ENCODE results near the gene SPNS2. TPM values are rescaled to one million over a fixed set of nuclear protein-coding genes. Genes with fewer than 3 reads are reported as not detected.
A peak's percentile ranks its signal among the peaks of the same experiment; 100 is the strongest.

SPNS2 gene
- total RNA-seq, 1 donor: under 0.01 TPM

DNA sequence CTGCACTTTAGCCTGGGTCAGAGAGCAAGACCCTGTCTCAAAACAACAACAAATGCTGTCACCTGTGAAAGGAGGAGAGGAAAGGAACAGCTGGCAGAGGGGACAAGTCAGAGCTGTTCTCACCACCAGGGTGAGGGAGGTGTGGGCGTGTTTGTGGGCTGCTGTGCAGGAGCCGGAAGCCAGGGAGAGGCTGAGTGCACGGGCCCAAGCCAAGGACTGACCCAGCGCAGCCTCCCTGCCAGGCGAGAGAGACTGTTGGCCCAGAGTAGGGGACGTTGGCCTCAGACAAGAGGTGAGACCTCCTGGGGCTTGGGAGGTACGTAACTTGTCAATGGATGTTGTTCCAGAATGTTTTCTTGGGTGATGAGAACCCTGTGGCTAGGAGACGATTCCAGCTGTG is 10.7 kb downstream of the SPNS2 start:
- H3K9me3 ChIP-seq (ENCODE audit: low read depth, low read length): no peaks in the 10 kb centered on the region
- H3K4me1 ChIP-seq (ENCODE audit: insufficient read depth, low read length): peaks cover 5% of the 10 kb centered on the region
- no peaks in the 10 kb centered on the region for H3K36me3 ChIP-seq (ENCODE audit: insufficient read depth, low read length)
- peak; percentile 91 for DNase-seq (ENCODE audit: insufficient read length, low spot score, missing footprints)
- no peaks in the 10 kb centered on the region for H3K79me2 ChIP-seq (ENCODE audit: insufficient read depth, low read length)
- H3K4me2 ChIP-seq (ENCODE audit: insufficient read depth, low read length): no peak overlapping the region
- no peak overlapping the region for H3K27ac ChIP-seq (ENCODE audit: low read depth, low read length)
- TF ChIP-seq, protein P1, sequence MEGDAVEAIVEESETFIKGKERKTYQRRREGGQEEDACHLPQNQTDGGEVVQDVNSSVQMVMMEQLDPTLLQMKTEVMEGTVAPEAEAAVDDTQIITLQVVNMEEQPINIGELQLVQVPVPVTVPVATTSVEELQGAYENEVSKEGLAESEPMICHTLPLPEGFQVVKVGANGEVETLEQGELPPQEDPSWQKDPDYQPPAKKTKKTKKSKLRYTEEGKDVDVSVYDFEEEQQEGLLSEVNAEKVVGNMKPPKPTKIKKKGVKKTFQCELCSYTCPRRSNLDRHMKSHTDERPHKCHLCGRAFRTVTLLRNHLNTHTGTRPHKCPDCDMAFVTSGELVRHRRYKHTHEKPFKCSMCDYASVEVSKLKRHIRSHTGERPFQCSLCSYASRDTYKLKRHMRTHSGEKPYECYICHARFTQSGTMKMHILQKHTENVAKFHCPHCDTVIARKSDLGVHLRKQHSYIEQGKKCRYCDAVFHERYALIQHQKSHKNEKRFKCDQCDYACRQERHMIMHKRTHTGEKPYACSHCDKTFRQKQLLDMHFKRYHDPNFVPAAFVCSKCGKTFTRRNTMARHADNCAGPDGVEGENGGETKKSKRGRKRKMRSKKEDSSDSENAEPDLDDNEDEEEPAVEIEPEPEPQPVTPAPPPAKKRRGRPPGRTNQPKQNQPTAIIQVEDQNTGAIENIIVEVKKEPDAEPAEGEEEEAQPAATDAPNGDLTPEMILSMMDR (IDR thresholded peaks at IDR 0.05; ENCODE audit: extremely low read depth, low read depth, low read length): no peak
- H3K27me3 ChIP-seq (ENCODE audit: insufficient read depth, low read length): no peaks in the 10 kb centered on the region
- H4K20me1 ChIP-seq (ENCODE audit: insufficient read depth, low read length): no peaks in the 10 kb centered on the region
- H2AFZ ChIP-seq (ENCODE audit: low read length): no peak overlapping the region
- no peak overlapping the region for H3K4me3 ChIP-seq (ENCODE audit: insufficient read depth, low read length)

DNA sequence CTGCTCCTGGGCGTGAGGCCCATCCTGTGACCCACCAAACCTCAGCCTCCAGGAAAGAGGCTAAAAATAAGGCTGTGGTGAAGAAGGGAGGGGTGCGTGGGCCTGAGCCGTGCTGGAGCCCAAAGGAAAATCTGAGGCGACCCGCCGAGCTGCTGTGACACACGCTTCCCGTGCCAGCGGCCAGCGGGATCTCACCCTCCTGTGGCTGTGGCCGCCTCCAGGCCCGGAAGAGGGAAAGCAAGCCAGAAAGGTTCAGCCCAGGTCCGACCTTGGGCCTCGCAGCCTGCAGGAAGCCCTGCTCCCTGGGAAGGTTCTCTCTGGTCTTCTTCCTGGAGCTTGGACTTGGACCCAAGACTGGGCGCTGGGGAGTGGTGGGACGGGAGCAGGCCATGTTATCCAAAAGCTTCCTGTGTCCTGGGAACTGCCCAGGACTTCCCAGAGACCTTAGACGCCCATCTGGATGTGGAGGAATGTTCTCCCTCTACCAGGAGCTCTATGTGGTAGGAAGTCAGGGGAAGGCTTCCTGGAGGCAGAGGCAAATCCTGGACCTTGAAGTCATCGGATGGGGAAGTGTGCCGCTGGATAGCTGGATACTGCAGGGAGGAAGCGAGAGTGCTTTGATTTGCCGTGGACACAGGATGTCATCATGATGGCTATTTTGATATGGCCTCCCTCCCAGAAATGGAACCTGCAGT is 11.4 kb downstream of the SPNS2 start:
- Histone ChIP-seq H3K4me1 (ENCODE audit: insufficient read depth, low read length) (peaks cover 5% of the 10 kb centered on the region), H3K27me3 (ENCODE audit: insufficient read depth, low read length) (no peaks in the 10 kb centered on the region), H3K4me2 (ENCODE audit: insufficient read depth, low read length) (no peak overlapping the region), H3K79me2 (ENCODE audit: insufficient read depth, low read length) (no peaks in the 10 kb centered on the region), H3K27ac (ENCODE audit: low read depth, low read length) (peak overlapping the region; percentile 16), H3K9me3 (ENCODE audit: low read depth, low read length) (no peaks in the 10 kb centered on the region), H2AFZ (ENCODE audit: low read length) (peak overlapping the region; percentile 37), H4K20me1 (ENCODE audit: insufficient read depth, low read length) (no peaks in the 10 kb centered on the region), H3K36me3 (ENCODE audit: insufficient read depth, low read length) (no peaks in the 10 kb centered on the region), H3K4me3 (ENCODE audit: insufficient read depth, low read length) (no peak overlapping the region)
- TF ChIP-seq, protein P1 (IDR thresholded peaks at IDR 0.05; ENCODE audit: extremely low read depth, low read depth, low read length): no peak
- DNase-seq (ENCODE audit: insufficient read length, low spot score, missing footprints): peak; percentile 93

DNA sequence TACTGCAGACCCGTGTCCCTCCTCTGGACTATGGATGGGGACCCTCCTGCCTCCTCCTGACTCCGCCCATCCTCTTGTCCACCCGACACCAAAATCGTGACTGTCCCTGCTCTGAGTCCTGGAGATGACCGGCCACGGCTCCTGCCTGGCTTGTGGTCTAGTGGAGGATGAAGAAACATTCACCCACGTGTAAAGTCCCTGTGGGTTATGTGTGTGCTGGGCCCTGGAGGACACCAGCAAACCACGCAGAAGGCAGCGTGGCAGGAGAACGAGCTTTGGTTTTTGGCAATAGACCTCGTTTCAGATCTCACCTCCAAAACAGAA is 11.9 kb downstream of the SPNS2 start:
- Histone ChIP-seq H3K79me2 (ENCODE audit: insufficient read depth, low read length) (no peaks in the 10 kb centered on the region), H2AFZ (ENCODE audit: low read length) (no peak overlapping the region), H3K27me3 (ENCODE audit: insufficient read depth, low read length) (no peaks in the 10 kb centered on the region), H3K4me2 (ENCODE audit: insufficient read depth, low read length) (no peak overlapping the region), H3K4me3 (ENCODE audit: insufficient read depth, low read length) (no peak overlapping the region), H3K9me3 (ENCODE audit: low read depth, low read length) (no peaks in the 10 kb centered on the region), H3K36me3 (ENCODE audit: insufficient read depth, low read length) (no peaks in the 10 kb centered on the region), H3K4me1 (ENCODE audit: insufficient read depth, low read length) (peaks cover 5% of the 10 kb centered on the region), H4K20me1 (ENCODE audit: insufficient read depth, low read length) (no peaks in the 10 kb centered on the region), H3K27ac (ENCODE audit: low read depth, low read length) (no peak overlapping the region)
- no peak for DNase-seq (ENCODE audit: insufficient read length, low spot score, missing footprints)
- TF ChIP-seq, protein P1 (IDR thresholded peaks at IDR 0.05; ENCODE audit: extremely low read depth, low read depth, low read length): no peak

DNA sequence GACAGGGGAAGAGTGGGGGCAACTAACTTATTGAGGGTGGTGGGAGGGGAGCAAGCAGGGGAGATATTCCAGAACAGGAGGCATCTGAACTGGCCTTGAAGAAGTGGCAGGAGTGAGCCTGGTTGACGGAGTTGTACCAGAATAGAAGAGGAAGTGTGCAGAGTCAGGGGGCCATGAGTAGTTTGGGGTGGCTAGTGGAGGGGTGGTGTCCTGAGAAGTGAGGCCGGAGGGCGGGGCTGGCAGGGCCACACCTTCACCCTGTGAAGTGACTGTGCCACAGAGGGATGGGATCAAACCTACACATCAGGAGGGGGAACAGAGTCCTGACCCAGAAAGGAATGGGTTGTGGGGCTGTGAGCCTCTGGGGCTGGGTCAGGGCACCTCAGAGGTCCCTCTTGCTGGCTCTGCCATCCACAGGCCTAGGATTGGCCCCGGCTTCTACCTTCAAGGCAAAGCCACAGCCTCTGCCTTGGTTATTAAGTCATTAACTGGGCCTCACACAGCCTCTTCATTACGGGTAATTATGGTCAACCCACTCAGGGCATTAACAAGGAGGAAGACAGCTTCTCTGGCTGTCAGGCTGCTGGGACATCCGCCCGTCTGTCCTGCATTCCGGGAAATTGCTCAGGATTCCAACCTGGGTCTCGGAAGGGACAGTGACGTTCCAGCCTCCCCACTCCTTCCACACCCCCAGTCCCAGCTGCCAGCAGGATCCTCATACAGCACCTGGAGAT is 12.7 kb downstream of the SPNS2 start:
- no peak overlapping the region for H3K27ac ChIP-seq (ENCODE audit: low read depth, low read length)
- H2AFZ ChIP-seq (ENCODE audit: low read length): no peak overlapping the region
- no peaks in the 10 kb centered on the region for H3K36me3 ChIP-seq (ENCODE audit: insufficient read depth, low read length)
- H3K4me1 ChIP-seq (ENCODE audit: insufficient read depth, low read length): peaks cover 5% of the 10 kb centered on the region
- no peaks in the 10 kb centered on the region for H3K79me2 ChIP-seq (ENCODE audit: insufficient read depth, low read length)
- DNase-seq (ENCODE audit: insufficient read length, low spot score, missing footprints): no peak
- H4K20me1 ChIP-seq (ENCODE audit: insufficient read depth, low read length): no peaks in the 10 kb centered on the region
- no peak overlapping the region for H3K4me3 ChIP-seq (ENCODE audit: insufficient read depth, low read length)
- no peak overlapping the region for H3K4me2 ChIP-seq (ENCODE audit: insufficient read depth, low read length)
- no peaks in the 10 kb centered on the region for H3K27me3 ChIP-seq (ENCODE audit: insufficient read depth, low read length)
- TF ChIP-seq, protein P1 (IDR thresholded peaks at IDR 0.05; ENCODE audit: extremely low read depth, low read depth, low read length): no peak
- H3K9me3 ChIP-seq (ENCODE audit: low read depth, low read length): no peaks in the 10 kb centered on the region
